ENCODE measurements around the gene STXBP1.

STXBP1 gene

GRCh38 chr9:127673234-127673633 is 61.2 kb downstream of the STXBP1 start:
- TF ChIP-seq CTCF (conservative IDR thresholded peaks at IDR 0.05; ENCODE audit: low read depth, low read length), result no peak
- DNase-seq (ENCODE audit: low read depth), result no peak
- H3K4me3 ChIP-seq (ENCODE audit: low read depth, low read length), result no peak overlapping the region

GRCh38 chr9:127676638-127677037 is 64.6 kb downstream of the STXBP1 start:
- no peak for TF ChIP-seq CTCF (conservative IDR thresholded peaks at IDR 0.05; ENCODE audit: low read depth, low read length)
- no peak overlapping the region for H3K4me3 ChIP-seq (ENCODE audit: low read depth, low read length)
- peak; percentile 47 for DNase-seq (ENCODE audit: low read depth)

GRCh38 chr9:127679506-127679905 is 67.4 kb downstream of the STXBP1 start:
- no peak for DNase-seq (ENCODE audit: low read depth)
- no peak overlapping the region for H3K4me3 ChIP-seq (ENCODE audit: low read depth, low read length)
- no peak for TF ChIP-seq CTCF (conservative IDR thresholded peaks at IDR 0.05; ENCODE audit: low read depth, low read length)

GRCh38 chr9:127680226-127680625 is 68.1 kb downstream of the STXBP1 start:
- no peak overlapping the region for H3K4me3 ChIP-seq (ENCODE audit: low read depth, low read length)
- no peak for DNase-seq (ENCODE audit: low read depth)
- TF ChIP-seq CTCF (conservative IDR thresholded peaks at IDR 0.05; ENCODE audit: low read depth, low read length), result no peak

- no peak for TF ChIP-seq CTCF (conservative IDR thresholded peaks at IDR 0.05; ENCODE audit: low read depth, low read length)
Measured at GRCh38 chr9:127680846-127681245, 68.8 kb downstream of the STXBP1 start.

GRCh38 chr9:127682351-127683136 is 70.5 kb downstream of the STXBP1 start:
- no peak for DNase-seq (ENCODE audit: low read depth)
- TF ChIP-seq CTCF (conservative IDR thresholded peaks at IDR 0.05; ENCODE audit: low read depth, low read length), result no peak
- H3K4me3 ChIP-seq (ENCODE audit: low read depth, low read length), result no peak overlapping the region

More at GRCh38 chr9:127680846-127681245, 68.8 kb downstream of the STXBP1 start:
- H3K4me3 ChIP-seq (ENCODE audit: low read depth, low read length), result no peak overlapping the region
- no peak for DNase-seq (ENCODE audit: low read depth)

GRCh38 chr9:127683723-127684122 is 71.6 kb downstream of the STXBP1 start:
- DNase-seq (ENCODE audit: low read depth), result peak; percentile 80
- no peak for TF ChIP-seq CTCF (conservative IDR thresholded peaks at IDR 0.05; ENCODE audit: low read depth, low read length)
- H3K4me3 ChIP-seq (ENCODE audit: low read depth, low read length), result no peak overlapping the region
